Upper lobe of left lung (tissue), 6 donors: ENCODE measurements around the gene ATP2A2. TPM values are rescaled to one million over a fixed set of nuclear protein-coding genes. Genes with fewer than 3 reads are reported as not detected.

Source experiments
- ATAC-seq, 2 donors: fragments of 200-7000 bp; cut with Tn5 transposase; one replicate each; pipeline ENCODE4 v1.9.1; 2022; ENCODE audit warnings: mild to moderate bottlenecking in 2 of 2, moderate library complexity in 2 of 2; ENCODE audit not compliant: low FRiP score in 2 of 2
- DNase-seq, 2 donors: peaks; one replicate each; pipeline ENCODE4 v3.0.0-alpha.2; 2019 to 2020
- H3K27ac ChIP-seq, 4 donors: fragments of 200-600 bp; sonication (generic); one replicate each; pipeline ENCODE4 v1.5.1; 2016 to 2019
- H3K27me3 ChIP-seq, 4 donors: fragments of 200-600 bp; sonication (generic); one replicate each; pipeline ENCODE4 v1.5.1; 2017 to 2019
- H3K36me3 ChIP-seq, 4 donors: fragments of 200-600 bp; sonication (generic); one replicate each; pipeline ENCODE4 v1.5.1; 2016 to 2019
- H3K4me1 ChIP-seq, 4 donors: fragments of 200-600 bp; sonication (generic); one replicate each; pipeline ENCODE4 v1.5.1; 2018 to 2019
- H3K4me3 ChIP-seq, 4 donors: fragments of 200-600 bp; sonication (generic); one replicate each; pipeline ENCODE4 v1.5.1; 2017 to 2019; ENCODE audit warnings: mild to moderate bottlenecking in 2 of 4, moderate library complexity in 1 of 4
- H3K9me3 ChIP-seq, 4 donors: fragments of 200-600 bp; sonication (generic); one replicate each; pipeline ENCODE4 v1.5.1; 2018 to 2019
- EP300 ChIP-seq, 4 donors: sonication (generic); formaldehyde crosslinking; IDR thresholded peaks; one replicate each; pipeline ENCODE4 v1.5.1; 2017; ENCODE audit warnings: antibody characterized with exemption in 4 of 4, control low read depth in 2 of 4
- POLR2A ChIP-seq, 4 donors: fragments of 450-650 bp; IDR thresholded peaks; one replicate each; pipeline ENCODE4 v1.5.1; 2016 to 2017; ENCODE audit warnings: antibody characterized with exemption in 4 of 4, mild to moderate bottlenecking in 2 of 4
- POLR2AphosphoS5 ChIP-seq, 2 donors: sonication (generic); formaldehyde crosslinking; IDR thresholded peaks; one replicate each; pipeline ENCODE4 v1.5.1; 2017; ENCODE audit warnings: antibody characterized with exemption in 2 of 2
- WGBS, 2 donors: methylation state at CpG; one replicate each; pipeline ENCODE4 v1.1.5; 2017 to 2018; 5-methylcytosine and 5-hydroxymethylcytosine counted together
- total RNA-seq, 6 donors: library from RNA; depleted of rRNA in 4 of 6; stranded (reverse); fragments of >200 nt in 4 of 6; gene quantifications; one replicate each; pipeline versions ENCODE4 v1.1.0 to v1.2.1, GENCODE V29; 2016 to 2021
- TF ChIP-seq, protein P1 (sequence below), 6 experiments: fragments of 450-650 bp in 4 of 6; fragments of 200-600 bp in 2 of 6; sonication (generic) in 2 of 6; IDR thresholded peaks; one replicate each; pipeline ENCODE4 v1.5.1; 2016 to 2019; ENCODE audit warnings: antibody characterized with exemption in 6 of 6
- donor health status: DM: no; HTN: no; CAD: no; lungs with moderate emphysema.
- donor health status: DM: no; HTN: yes; CAD: no; lungs with severe emphysema.

The ATP2A2 gene
- total RNA-seq = 100 to 1,000 TPM in 5 of 6 donors, 10 to 100 TPM in 1; 91.7 to 166 (median 142) TPM

DNA sequence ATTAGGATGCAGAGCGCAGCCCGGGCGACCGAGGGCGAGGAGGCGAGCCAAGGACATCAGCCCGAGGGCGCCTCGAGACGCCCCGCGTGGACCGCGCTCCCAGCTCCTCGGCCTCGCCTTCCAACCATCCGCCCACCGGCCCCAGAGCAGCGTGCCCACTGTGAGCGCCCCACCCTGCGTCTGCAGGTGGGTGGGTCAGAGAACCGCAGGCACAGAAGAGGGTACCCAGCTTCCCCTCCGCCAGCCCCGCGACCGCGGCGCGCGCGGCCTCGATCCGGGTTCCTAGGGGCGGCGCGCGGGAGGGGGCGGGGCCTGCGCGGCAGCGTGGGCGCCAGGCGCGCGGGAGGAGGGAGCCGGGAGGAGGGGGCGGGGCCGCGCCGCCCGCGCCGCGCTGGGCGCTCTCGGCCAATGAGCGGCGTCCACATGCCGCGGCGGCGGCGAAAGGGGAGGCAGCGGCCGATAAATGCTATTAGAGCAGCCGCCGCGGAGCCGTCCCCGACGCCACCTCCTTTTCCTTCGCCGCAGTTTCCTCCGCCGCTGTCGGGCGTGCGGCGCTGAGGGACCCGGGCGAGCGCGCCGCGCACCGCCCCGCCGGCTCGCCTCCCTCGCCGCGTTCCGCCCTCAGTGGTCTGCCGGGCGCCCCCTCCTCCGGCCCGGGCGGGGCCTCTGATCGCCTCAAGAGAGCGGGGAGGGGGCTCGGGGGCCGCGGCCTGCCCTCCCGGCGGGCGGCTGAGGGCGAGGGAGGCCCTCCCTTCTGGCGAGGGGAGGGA lies at the start of gene ATP2A2:
TSS of gene ATP2A2 (plus strand) at position 469 of the 770 bp plus-strand sequence. CDS start 543 bp downstream, outside the sequence.
- H3K27me3 ChIP-seq = no peaks in the 10 kb centered on the region
- H3K36me3 ChIP-seq = peaks cover 0 to 8% (median 0%) of the 10 kb centered on the region in 4 donors
- TF ChIP-seq POLR2A (IDR thresholded peaks at IDR 0.05) = peak in 3 of 4 donors; percentile 86 to 97 (median 95)
- no peak for TF ChIP-seq EP300 (IDR thresholded peaks at IDR 0.05)
- peak; percentile 85 to 87 for TF ChIP-seq POLR2AphosphoS5 (IDR thresholded peaks at IDR 0.05)
- TF ChIP-seq, protein P1, sequence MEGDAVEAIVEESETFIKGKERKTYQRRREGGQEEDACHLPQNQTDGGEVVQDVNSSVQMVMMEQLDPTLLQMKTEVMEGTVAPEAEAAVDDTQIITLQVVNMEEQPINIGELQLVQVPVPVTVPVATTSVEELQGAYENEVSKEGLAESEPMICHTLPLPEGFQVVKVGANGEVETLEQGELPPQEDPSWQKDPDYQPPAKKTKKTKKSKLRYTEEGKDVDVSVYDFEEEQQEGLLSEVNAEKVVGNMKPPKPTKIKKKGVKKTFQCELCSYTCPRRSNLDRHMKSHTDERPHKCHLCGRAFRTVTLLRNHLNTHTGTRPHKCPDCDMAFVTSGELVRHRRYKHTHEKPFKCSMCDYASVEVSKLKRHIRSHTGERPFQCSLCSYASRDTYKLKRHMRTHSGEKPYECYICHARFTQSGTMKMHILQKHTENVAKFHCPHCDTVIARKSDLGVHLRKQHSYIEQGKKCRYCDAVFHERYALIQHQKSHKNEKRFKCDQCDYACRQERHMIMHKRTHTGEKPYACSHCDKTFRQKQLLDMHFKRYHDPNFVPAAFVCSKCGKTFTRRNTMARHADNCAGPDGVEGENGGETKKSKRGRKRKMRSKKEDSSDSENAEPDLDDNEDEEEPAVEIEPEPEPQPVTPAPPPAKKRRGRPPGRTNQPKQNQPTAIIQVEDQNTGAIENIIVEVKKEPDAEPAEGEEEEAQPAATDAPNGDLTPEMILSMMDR (IDR thresholded peaks at IDR 0.05) = peak in 2 of 6 experiments; percentile 3 to 7
- no peaks in the 10 kb centered on the region for H3K9me3 ChIP-seq
- H3K27ac ChIP-seq = peak within 1 kb of the TSS; percentile 97 to 99 (median 98)
- peak within 1 kb of the TSS; percentile 84 to 95 (median 92) for H3K4me3 ChIP-seq
- peak; percentile 95 to 97 for ATAC-seq
- 0% methylated on average over 19 to 32 of the region's 108 CpGs for WGBS, 2 donors
- peaks cover 41 to 48% (median 44%) of the 10 kb centered on the region in 4 donors for H3K4me1 ChIP-seq
- peak; percentile 91 to 99 for DNase-seq

DNA sequence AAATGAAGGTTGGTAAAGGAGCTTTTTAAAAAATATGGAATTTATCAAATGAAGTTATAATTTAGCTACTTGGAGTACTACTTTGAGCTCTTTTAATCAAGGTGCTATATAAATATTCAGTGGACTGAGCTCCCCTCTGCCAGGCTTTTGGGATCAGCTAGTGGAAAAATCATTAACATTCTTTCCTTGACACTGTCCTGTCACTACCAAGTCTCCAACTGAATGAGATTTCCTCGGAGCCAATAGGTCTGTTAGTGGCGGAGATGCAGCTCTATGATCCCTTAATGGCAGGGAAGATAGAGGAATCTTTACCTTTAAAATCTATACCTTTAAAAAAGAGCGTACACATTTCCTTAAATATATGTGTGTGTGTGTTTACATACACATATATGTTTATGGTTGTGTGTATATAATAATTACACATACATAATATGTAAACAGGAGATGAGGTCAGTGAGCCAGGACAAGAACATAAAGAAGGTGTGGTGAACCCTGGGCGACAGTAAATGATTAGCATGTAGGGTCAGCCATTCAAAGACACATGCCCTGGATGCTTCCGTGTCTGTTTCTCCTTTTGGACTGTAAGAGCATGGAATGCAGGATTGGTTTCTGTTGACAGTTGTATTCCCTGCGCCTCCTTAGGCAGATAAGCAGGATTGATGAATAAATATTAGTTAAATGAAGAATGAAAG lies 47.7 kb upstream of the ATP2A2 start:
- H3K4me1 ChIP-seq = peaks cover 4 to 13% (median 8%) of the 10 kb centered on the region in 4 donors
- TF ChIP-seq, protein P1 (IDR thresholded peaks at IDR 0.05) = no peak
- WGBS, 2 donors = 80% methylated on average over 6 of the region's 6 CpGs
- no peak for ATAC-seq
- H3K4me3 ChIP-seq = no peak overlapping the region
- H3K27me3 ChIP-seq = no peaks in the 10 kb centered on the region
- H3K36me3 ChIP-seq = no peaks in the 10 kb centered on the region
- no peak overlapping the region for H3K27ac ChIP-seq
- DNase-seq = no peak
- H3K9me3 ChIP-seq = no peaks in the 10 kb centered on the region

DNA sequence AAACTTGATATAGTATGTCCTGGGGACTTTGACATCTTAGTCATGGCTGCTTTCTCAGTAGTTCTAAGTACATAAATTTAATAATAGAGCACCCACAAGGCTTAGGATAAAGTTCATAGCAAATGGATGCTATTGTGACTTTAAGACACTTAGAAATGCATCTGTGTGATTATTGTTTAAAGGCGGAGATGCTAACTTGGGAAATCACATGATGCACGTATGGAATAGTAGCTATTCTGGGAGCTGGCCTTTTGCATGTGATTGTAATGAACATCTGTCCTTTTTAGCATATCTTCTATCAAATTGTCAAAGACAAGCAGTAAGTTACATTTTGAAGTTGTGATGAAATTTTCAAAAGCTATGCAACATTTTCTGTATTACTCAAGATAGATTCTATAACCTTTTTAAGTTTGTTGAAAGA lies 46.7 kb upstream of the ATP2A2 start:
- no peak overlapping the region for H3K4me3 ChIP-seq
- H3K9me3 ChIP-seq = no peaks in the 10 kb centered on the region
- TF ChIP-seq POLR2AphosphoS5 (IDR thresholded peaks at IDR 0.05) (no peak), EP300 (IDR thresholded peaks at IDR 0.05) (no peak), POLR2A (IDR thresholded peaks at IDR 0.05) (no peak)
- TF ChIP-seq, protein P1 (IDR thresholded peaks at IDR 0.05) = no peak
- H3K27ac ChIP-seq = peak overlapping the region; percentile 17 to 56 (median 24)
- ATAC-seq (peak in 1 of 2 donors; percentile 14), DNase-seq (no peak)
- WGBS, 2 donors = 23 to 24% methylated on average over 2 of the region's 2 CpGs
- H3K36me3 ChIP-seq = no peaks in the 10 kb centered on the region
- no peaks in the 10 kb centered on the region for H3K27me3 ChIP-seq
- H3K4me1 ChIP-seq = peaks cover 4 to 13% (median 8%) of the 10 kb centered on the region in 4 donors

DNA sequence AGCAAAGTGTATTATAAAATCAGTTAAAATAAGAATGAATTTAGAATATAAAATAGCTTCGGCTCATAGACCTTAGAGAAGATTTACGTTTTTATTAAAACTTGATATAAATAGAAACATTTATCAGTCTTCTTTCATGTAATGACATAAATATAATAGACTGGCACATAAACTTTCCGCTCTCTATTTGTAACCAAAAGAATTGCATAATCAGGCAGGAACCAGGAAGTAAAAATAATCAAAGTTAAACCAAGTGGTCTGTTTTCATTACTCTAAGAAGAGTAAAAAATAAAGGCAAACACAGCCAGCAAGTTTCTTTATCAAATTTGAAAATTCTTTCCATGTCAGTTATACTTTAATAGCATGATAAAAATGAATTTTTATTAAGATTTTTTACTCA lies 46.3 kb upstream of the ATP2A2 start:
- TF ChIP-seq EP300 (IDR thresholded peaks at IDR 0.05) = no peak
- TF ChIP-seq POLR2AphosphoS5 (IDR thresholded peaks at IDR 0.05) = no peak
- TF ChIP-seq, protein P1 (IDR thresholded peaks at IDR 0.05) = no peak
- TF ChIP-seq POLR2A (IDR thresholded peaks at IDR 0.05) = no peak
- Histone ChIP-seq H3K9me3 (no peaks in the 10 kb centered on the region), H3K4me1 (peaks cover 4 to 13% (median 8%) of the 10 kb centered on the region in 4 donors), H3K27me3 (no peaks in the 10 kb centered on the region), H3K4me3 (no peak overlapping the region), H3K27ac (peak overlapping the region; percentile 17 to 56 (median 24)), H3K36me3 (no peaks in the 10 kb centered on the region)
- peak in 1 of 2 donors; percentile 61 for ATAC-seq
- WGBS, 2 donors = 9 to 13% methylated on average over 3 of the region's 3 CpGs
- no peak for DNase-seq
